BE2C (cell line): ENCODE results near the gene TMEM108.

Experiments
- DNase-seq: peaks from one replicate; pipeline ENCODE4 v3.0.0-alpha.2; 2020
- H3K27me3 ChIP-seq: fragments of 250-450 bp; sonication (Bioruptor Pico); 2 replicates; pipeline ENCODE4 v1.5.1; 2020; ENCODE audit warnings: mild to moderate bottlenecking
- H3K36me3 ChIP-seq: fragments of 250-450 bp; sonication (Bioruptor Pico); 2 replicates; pipeline ENCODE4 v1.5.1; 2020; ENCODE audit warnings: mild to moderate bottlenecking
- H3K4me1 ChIP-seq: fragments of 250-450 bp; sonication (Bioruptor Pico); 2 replicates; pipeline ENCODE4 v1.5.1; 2020
- H3K4me3 ChIP-seq: 2 replicates; pipeline ENCODE4 v1.5.1; 2011; ENCODE audit warnings: low read depth, low read length
- H3K9me3 ChIP-seq: fragments of 250-450 bp; sonication (Bioruptor Pico); 2 replicates; pipeline ENCODE4 v1.5.1; 2020
- TF ChIP-seq, protein P1 (sequence below): IDR thresholded peaks from 2 replicates; pipeline ENCODE4 v1.5.1; 2012; ENCODE audit warnings: mild to moderate bottlenecking, low read depth, low read length

TMEM108 gene

DNA sequence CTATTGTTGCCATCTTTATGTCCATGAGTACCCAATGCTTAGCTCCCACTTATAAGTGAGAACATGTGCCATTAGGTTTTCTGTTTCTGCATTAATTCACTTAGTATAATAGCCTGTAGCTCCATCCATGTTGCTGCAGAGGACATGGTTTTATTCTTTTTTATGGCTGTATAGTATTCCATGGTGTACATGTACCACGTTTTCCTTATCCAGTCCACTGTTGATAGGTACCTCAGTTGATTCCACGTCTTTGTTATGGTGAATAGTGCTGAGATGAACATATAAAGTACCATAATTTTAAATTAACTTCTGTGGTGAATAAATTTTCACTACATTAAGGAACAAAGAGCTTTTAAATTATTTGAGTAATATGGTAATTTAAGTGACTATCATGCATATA, 211.3 kb downstream of the TMEM108 start:
- DNase-seq = no peak
- H3K36me3 ChIP-seq = peaks cover 4% of the 10 kb centered on the region
- no peak overlapping the region for H3K4me3 ChIP-seq
- H3K9me3 ChIP-seq = no peaks in the 10 kb centered on the region
- no peaks in the 10 kb centered on the region for H3K27me3 ChIP-seq
- peaks cover 57% of the 10 kb centered on the region for H3K4me1 ChIP-seq
- TF ChIP-seq, protein P1, sequence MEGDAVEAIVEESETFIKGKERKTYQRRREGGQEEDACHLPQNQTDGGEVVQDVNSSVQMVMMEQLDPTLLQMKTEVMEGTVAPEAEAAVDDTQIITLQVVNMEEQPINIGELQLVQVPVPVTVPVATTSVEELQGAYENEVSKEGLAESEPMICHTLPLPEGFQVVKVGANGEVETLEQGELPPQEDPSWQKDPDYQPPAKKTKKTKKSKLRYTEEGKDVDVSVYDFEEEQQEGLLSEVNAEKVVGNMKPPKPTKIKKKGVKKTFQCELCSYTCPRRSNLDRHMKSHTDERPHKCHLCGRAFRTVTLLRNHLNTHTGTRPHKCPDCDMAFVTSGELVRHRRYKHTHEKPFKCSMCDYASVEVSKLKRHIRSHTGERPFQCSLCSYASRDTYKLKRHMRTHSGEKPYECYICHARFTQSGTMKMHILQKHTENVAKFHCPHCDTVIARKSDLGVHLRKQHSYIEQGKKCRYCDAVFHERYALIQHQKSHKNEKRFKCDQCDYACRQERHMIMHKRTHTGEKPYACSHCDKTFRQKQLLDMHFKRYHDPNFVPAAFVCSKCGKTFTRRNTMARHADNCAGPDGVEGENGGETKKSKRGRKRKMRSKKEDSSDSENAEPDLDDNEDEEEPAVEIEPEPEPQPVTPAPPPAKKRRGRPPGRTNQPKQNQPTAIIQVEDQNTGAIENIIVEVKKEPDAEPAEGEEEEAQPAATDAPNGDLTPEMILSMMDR = no peak

DNA sequence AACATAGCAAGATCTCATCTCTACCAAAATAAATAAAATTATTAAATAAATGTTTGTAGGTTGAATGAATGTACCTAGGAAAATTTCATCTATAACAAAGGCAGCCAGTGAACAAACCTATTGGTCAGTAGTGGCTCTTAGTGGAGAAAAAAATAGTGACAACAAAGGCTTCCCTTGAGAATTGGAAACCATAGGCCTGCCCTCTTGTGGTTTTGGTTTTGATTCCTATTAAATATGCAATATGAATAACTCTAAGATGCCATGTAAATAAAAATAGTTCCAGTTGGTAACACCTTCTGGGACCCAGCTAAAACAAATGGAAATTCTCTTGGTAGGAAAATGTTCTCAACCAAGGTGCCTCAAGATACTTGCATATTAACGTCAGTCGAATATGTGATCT, 216.0 kb downstream of the TMEM108 start:
- TF ChIP-seq, protein P1 = no peak
- Histone ChIP-seq H3K9me3 (no peaks in the 10 kb centered on the region), H3K27me3 (no peaks in the 10 kb centered on the region), H3K36me3 (peaks cover 10% of the 10 kb centered on the region), H3K4me3 (no peak overlapping the region), H3K4me1 (peaks cover 36% of the 10 kb centered on the region)
- no peak for DNase-seq

DNA sequence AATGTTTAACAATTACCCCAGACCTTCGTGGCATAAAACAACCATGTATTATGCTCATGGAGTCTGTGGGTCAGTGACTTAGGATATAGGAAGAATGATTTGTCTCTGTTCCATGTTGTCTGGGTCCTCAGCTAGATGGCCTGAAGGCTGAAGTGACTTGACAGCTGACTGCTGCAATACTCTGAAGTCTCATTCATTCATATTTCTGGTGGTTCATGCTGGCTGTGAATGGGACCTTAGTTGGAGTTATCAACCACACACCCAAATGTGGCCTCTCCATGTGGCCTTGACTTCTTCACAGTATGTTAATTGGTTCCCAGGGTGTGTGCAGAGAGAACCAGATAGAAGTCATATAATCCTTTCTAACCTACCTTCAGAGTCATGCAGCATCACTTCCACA, 216.5 kb downstream of the TMEM108 start:
- H3K4me3 ChIP-seq = no peak overlapping the region
- peaks cover 10% of the 10 kb centered on the region for H3K36me3 ChIP-seq
- H3K4me1 ChIP-seq = peaks cover 36% of the 10 kb centered on the region
- TF ChIP-seq, protein P1 = no peak
- H3K27me3 ChIP-seq = no peaks in the 10 kb centered on the region
- DNase-seq = no peak
- no peaks in the 10 kb centered on the region for H3K9me3 ChIP-seq

DNA sequence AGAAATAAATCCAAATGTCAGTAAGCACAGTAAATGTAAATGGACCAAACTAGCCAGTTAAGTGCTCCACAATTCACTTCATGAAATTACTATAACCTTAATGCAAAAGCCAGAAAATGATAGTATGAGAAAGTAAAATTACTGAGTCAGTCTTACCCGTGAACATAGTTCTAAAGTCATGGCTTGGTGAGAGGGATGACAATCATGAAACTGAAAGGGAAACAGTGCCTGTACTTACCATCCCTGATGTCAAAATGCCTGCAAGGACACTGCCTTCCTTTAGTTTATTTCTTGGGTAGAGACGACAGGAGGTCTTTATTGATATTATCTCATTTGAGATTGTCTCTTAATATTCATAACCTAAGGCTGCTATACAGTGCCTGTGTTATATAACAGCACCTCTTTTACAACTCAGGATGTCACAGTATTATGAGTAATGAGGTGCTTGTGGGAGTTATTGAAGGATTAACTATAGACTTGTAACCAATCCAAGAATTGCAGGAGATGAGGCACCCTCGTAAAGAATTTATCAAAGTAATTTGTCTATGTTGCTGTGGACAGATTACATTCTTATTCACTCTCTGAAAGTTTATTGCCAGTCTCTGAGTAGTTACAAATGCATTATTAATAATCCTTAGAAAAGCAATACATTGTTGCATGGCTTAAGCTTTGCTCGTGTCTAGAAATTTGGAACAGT, 218.7 kb downstream of the TMEM108 start:
- TF ChIP-seq, protein P1 = no peak
- H3K36me3 ChIP-seq = peaks cover 5% of the 10 kb centered on the region
- no peaks in the 10 kb centered on the region for H3K27me3 ChIP-seq
- DNase-seq = no peak
- H3K4me1 ChIP-seq = peaks cover 30% of the 10 kb centered on the region
- H3K4me3 ChIP-seq = no peak overlapping the region
- H3K9me3 ChIP-seq = no peaks in the 10 kb centered on the region

DNA sequence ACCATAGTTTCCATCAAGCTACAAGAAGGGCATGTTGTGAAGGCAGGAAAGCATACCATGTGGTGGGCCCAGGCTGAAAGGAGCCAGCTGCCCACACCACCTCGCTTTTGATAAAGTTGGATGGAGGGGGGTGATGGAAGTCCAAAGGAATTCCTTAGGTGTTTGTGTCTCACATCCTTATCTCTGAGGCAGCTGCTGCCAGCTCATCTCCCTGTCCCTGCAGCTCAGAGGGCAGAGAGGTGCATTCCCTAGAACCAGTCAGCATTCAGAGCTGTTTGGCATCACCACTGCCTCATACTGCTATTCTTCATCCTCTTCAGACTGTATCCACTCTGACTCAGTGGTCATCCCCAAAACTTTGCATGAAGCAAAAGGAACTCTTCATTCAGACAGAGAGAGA, 220.2 kb downstream of the TMEM108 start:
- DNase-seq = no peak
- TF ChIP-seq, protein P1 = no peak
- H3K9me3 ChIP-seq = no peaks in the 10 kb centered on the region
- H3K4me3 ChIP-seq = no peak overlapping the region
- H3K27me3 ChIP-seq = no peaks in the 10 kb centered on the region
- H3K36me3 ChIP-seq = peaks cover 5% of the 10 kb centered on the region
- peaks cover 32% of the 10 kb centered on the region for H3K4me1 ChIP-seq

DNA sequence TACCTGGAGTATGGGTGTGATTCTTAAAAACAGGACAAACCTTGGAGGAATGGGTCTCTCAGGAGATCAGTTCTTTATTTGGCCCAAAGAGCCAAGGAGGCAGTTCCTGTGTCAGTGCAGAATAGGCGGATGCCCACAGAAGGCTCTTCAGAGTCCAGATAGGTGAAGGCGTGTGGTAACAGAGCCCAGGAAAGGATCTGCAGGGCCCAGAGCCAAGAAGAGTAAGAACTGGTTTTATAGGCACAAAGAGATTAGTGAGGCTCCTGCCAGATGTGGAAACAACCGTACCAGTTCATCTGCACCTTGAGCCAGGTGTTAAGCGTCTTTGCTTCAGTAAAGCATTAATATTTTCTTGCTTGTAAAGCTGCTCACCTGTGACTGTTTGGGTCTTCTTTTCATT, 221.6 kb downstream of the TMEM108 start:
- DNase-seq = no peak
- Histone ChIP-seq H3K36me3 (peaks cover 4% of the 10 kb centered on the region), H3K4me3 (no peak overlapping the region), H3K9me3 (no peaks in the 10 kb centered on the region), H3K4me1 (peaks cover 25% of the 10 kb centered on the region), H3K27me3 (no peaks in the 10 kb centered on the region)
- TF ChIP-seq, protein P1 = no peak
